ENCODE results near the gene NRN1L.

NRN1L gene

DNA sequence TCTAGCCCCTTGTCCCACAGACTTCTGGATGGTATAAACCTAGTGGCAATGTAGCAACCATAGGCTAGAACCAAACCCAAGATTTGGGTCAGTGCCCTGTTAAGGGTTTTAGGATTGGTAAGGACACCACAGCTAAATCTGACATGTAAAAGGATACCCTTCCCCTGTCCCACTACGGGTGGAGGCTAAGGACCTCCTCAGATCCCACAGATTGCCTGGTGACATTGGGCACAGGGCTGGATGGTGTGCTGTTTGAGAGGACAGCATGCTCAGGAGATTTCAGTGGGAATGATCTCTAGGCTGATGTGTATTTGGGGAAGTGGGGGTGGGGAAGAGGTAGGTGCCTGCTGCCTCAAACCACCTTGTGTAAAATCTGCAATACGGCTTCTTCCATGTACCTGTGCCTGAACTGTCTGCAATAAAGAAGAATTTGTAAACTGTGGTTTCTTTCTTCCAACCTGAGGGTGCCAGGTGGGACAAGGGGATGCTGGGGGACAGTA is 12.5 kb upstream of the NRN1L start:
- Histone ChIP-seq H3K9me3 (ENCODE audit: insufficient read depth, low read length) (no peaks in the 10 kb centered on the region), H3K36me3 (ENCODE audit: insufficient read depth, insufficient read length, low read length) (peaks cover 74% of the 10 kb centered on the region), H3K9ac (ENCODE audit: insufficient read length, low read depth) (peak overlapping the region; percentile 11), H3K4me1 (ENCODE audit: insufficient read depth, insufficient read length) (peaks cover 3% of the 10 kb centered on the region), H3K4me3 (ENCODE audit: insufficient read length, low read depth) (no peak overlapping the region), H3K27me3 (ENCODE audit: insufficient read depth, insufficient read length) (no peaks in the 10 kb centered on the region)
- no peak for TF ChIP-seq ZNF274 (IDR thresholded peaks at IDR 0.05; ENCODE audit: low read depth, low read length)
- TF ChIP-seq YY1 (IDR thresholded peaks at IDR 0.05; ENCODE audit: insufficient read depth, insufficient read length): no peak
- no peak for TF ChIP-seq SUZ12 (IDR thresholded peaks at IDR 0.05; ENCODE audit: extremely low read depth, insufficient read depth, insufficient read length)
- DNase-seq (ENCODE audit: low read depth, low spot score): no peak

DNA sequence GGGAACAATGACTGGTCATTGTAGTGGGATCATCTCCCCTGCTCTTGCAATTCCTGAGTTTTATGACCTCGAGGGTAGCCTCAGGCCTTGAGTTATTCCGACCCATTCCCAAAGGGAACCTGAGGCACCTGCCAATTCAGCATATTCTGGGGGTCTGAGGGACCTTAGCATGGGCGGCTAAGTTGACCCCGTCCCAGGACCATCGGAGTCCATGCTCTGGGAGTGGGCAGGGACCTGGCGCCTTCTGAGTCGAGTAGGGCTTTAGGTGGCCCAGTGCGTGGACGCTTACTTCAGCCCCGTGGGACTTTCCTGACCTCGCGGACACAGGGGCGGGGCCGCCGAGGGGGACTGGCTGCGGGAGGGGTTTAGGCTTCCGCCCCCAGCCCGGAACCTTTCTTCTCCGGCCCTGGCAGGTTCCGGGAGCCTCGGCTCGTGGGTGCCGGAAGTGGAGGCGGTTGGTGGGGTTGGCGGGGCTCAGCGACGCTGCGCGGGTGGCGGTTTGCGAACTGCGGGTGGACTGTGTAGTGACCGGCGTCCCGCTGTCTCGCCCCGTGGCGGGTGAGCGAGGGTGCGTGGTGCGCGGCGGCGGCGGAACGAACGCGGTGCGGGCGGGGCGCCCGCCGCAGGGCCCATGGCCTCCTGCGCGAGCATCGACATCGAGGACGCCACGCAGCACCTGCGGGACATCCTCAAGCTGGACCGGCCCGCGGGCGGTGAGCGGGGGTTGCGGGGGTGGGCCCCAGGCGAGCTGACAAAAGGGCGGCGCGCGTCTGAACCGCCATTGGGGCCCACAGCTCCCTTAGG is 11.9 kb upstream of the NRN1L start, which contains the start of gene EDC4:
TSS of gene EDC4 (plus strand) at position 422 of the 804 bp plus-strand sequence. CDS start at position 632, 210 bp downstream.
- peak within 1 kb of the TSS; percentile 97 for H3K9ac ChIP-seq (ENCODE audit: insufficient read length, low read depth)
- DNase-seq (ENCODE audit: low read depth, low spot score): no peak
- H3K27me3 ChIP-seq (ENCODE audit: insufficient read depth, insufficient read length): no peaks in the 10 kb centered on the region
- H3K36me3 ChIP-seq (ENCODE audit: insufficient read depth, insufficient read length, low read length): peaks cover 74% of the 10 kb centered on the region
- no peaks in the 10 kb centered on the region for H3K9me3 ChIP-seq (ENCODE audit: insufficient read depth, low read length)
- H3K4me3 ChIP-seq (ENCODE audit: insufficient read length, low read depth): peak within 1 kb of the TSS; percentile 96
- TF ChIP-seq SUZ12 (IDR thresholded peaks at IDR 0.05; ENCODE audit: extremely low read depth, insufficient read depth, insufficient read length) (no peak), YY1 (IDR thresholded peaks at IDR 0.05; ENCODE audit: insufficient read depth, insufficient read length) (no peak), ZNF274 (IDR thresholded peaks at IDR 0.05; ENCODE audit: low read depth, low read length) (no peak)
- H3K4me1 ChIP-seq (ENCODE audit: insufficient read depth, insufficient read length): peaks cover 3% of the 10 kb centered on the region

DNA sequence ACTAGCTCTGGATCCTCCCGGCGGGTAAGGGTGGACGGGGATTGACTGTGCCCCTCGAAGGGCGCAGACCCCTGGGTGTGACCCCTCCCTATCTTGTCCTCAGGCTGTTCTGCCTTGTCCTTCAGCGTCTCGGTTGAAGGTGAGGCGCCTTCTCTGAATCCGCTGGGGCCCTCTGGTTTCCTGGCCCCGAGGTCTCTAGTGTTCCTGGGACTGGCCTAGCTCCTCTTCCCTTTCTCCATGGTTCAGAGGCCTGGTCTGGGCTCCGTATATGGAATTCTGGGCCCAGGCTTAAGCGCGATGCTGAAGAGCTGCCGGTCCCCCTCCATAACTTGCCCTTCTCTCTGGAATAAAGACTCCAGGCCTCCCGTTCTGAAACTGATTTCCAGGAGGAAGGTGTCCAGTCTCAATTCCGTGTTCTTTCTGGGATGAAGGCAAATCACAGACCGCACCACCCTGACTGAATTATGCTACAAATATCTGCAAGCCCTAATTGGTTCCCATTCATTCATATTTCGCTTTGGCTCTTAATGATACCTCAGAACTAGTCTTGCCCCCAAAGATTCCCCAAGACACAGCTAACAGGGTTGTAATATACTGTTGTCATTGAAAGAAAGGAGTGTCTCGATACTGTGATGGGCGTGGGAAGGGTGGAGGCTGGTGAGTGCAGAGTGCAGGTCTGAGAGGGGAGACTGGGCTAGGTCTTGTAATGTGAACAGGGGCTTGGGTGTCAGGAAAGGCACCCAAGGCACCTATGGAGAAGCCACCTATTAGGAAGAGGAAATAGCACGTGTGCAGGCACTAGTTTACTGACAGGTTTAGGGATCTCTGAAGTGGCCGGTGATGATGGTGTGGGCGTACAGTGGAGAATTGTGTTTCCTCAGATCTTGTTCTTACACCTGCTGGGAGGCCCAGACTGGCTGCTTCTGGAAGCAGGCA is 11.0 kb upstream of the NRN1L start:
- H3K4me3 ChIP-seq (ENCODE audit: insufficient read length, low read depth): peak overlapping the region; percentile 96
- no peak for TF ChIP-seq YY1 (IDR thresholded peaks at IDR 0.05; ENCODE audit: insufficient read depth, insufficient read length)
- TF ChIP-seq SUZ12 (IDR thresholded peaks at IDR 0.05; ENCODE audit: extremely low read depth, insufficient read depth, insufficient read length): no peak
- TF ChIP-seq ZNF274 (IDR thresholded peaks at IDR 0.05; ENCODE audit: low read depth, low read length): no peak

DNA sequence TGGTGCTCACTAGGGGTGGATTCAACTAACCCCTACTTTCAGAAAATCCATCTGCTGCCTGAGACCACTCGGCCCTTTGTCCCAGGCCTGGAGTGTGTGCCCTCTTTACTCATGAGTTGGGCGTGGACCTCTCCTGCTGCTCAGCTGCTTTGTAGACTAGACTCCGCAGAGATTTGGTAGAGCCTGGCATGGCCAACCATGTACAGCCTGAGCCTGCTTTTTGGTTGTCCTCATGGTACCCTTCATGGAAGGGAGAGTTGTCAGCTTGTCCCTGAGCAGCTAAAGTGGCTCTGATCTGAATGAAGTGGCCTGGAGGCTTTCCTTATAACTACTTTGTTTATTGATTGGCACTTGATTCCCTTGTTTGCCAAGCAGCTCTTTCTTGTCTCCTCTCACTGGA is 10.3 kb upstream of the NRN1L start:
- TF ChIP-seq SUZ12 (IDR thresholded peaks at IDR 0.05; ENCODE audit: extremely low read depth, insufficient read depth, insufficient read length) (no peak), ZNF274 (IDR thresholded peaks at IDR 0.05; ENCODE audit: low read depth, low read length) (no peak), YY1 (IDR thresholded peaks at IDR 0.05; ENCODE audit: insufficient read depth, insufficient read length) (no peak)

More for the DNA sequence above, 11.0 kb upstream of the NRN1L start:
- H3K27me3 ChIP-seq (ENCODE audit: insufficient read depth, insufficient read length): no peaks in the 10 kb centered on the region
- H3K36me3 ChIP-seq (ENCODE audit: insufficient read depth, insufficient read length, low read length): peaks cover 74% of the 10 kb centered on the region
- H3K9ac ChIP-seq (ENCODE audit: insufficient read length, low read depth): peak overlapping the region; percentile 97
- DNase-seq (ENCODE audit: low read depth, low spot score): no peak
- H3K9me3 ChIP-seq (ENCODE audit: insufficient read depth, low read length): no peaks in the 10 kb centered on the region
- H3K4me1 ChIP-seq (ENCODE audit: insufficient read depth, insufficient read length): peaks cover 3% of the 10 kb centered on the region

DNA sequence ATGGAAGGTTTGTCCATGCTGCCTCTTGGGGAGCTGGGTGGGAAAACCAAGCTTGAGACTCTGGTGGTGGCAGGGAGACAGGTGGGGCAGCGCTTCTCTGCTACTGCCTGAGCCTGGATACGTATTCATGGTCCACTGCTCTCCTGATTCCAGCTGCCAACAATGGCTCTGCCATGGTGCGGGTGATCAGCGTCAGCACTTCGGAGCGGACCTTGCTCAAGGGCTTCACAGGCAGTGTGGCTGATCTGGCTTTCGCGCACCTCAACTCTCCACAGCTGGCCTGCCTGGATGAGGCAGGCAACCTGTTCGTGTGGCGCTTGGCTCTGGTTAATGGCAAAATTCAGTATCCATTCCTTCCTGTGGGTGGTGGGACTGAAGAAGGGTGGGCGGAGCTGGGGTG is 7.6 kb upstream of the NRN1L start:
- Histone ChIP-seq H3K4me1 (ENCODE audit: insufficient read depth, insufficient read length) (peaks cover 3% of the 10 kb centered on the region), H3K27me3 (ENCODE audit: insufficient read depth, insufficient read length) (no peaks in the 10 kb centered on the region), H3K9ac (ENCODE audit: insufficient read length, low read depth) (no peak overlapping the region), H3K36me3 (ENCODE audit: insufficient read depth, insufficient read length, low read length) (peaks cover 76% of the 10 kb centered on the region), H3K9me3 (ENCODE audit: insufficient read depth, low read length) (no peaks in the 10 kb centered on the region), H3K4me3 (ENCODE audit: insufficient read length, low read depth) (no peak overlapping the region)
- TF ChIP-seq SUZ12 (IDR thresholded peaks at IDR 0.05; ENCODE audit: extremely low read depth, insufficient read depth, insufficient read length) (no peak), ZNF274 (IDR thresholded peaks at IDR 0.05; ENCODE audit: low read depth, low read length) (no peak), YY1 (IDR thresholded peaks at IDR 0.05; ENCODE audit: insufficient read depth, insufficient read length) (no peak)
- no peak for DNase-seq (ENCODE audit: low read depth, low spot score)

More for the DNA sequence above, 10.3 kb upstream of the NRN1L start:
- peaks cover 74% of the 10 kb centered on the region for H3K36me3 ChIP-seq (ENCODE audit: insufficient read depth, insufficient read length, low read length)
- no peaks in the 10 kb centered on the region for H3K27me3 ChIP-seq (ENCODE audit: insufficient read depth, insufficient read length)
- no peaks in the 10 kb centered on the region for H3K9me3 ChIP-seq (ENCODE audit: insufficient read depth, low read length)
- peaks cover 3% of the 10 kb centered on the region for H3K4me1 ChIP-seq (ENCODE audit: insufficient read depth, insufficient read length)
- peak overlapping the region; percentile 96 for H3K4me3 ChIP-seq (ENCODE audit: insufficient read length, low read depth)
- DNase-seq (ENCODE audit: low read depth, low spot score): no peak
- H3K9ac ChIP-seq (ENCODE audit: insufficient read length, low read depth): peak overlapping the region; percentile 97

DNA sequence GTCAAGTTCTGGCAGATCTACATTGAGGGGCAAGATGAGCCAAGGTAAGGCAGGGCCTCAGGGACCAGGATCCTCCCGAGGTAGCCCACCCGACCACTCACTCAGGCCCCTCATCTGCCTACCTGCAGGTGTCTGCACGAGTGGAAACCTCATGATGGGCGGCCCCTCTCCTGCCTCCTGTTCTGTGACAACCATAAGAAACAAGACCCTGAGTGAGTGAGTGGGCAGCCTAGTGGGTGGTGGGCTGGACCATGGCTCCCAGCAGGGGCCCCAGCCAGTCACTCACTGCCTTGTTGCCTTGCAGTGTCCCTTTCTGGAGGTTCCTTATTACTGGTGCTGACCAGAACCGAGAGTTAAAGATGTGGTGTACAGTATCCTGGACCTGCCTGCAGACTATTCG is 6.5 kb upstream of the NRN1L start:
- Histone ChIP-seq H3K27me3 (ENCODE audit: insufficient read depth, insufficient read length) (no peaks in the 10 kb centered on the region), H3K4me3 (ENCODE audit: insufficient read length, low read depth) (no peak overlapping the region), H3K4me1 (ENCODE audit: insufficient read depth, insufficient read length) (peaks cover 4% of the 10 kb centered on the region), H3K36me3 (ENCODE audit: insufficient read depth, insufficient read length, low read length) (peaks cover 86% of the 10 kb centered on the region), H3K9me3 (ENCODE audit: insufficient read depth, low read length) (no peaks in the 10 kb centered on the region), H3K9ac (ENCODE audit: insufficient read length, low read depth) (no peak overlapping the region)
- no peak for DNase-seq (ENCODE audit: low read depth, low spot score)
- no peak for TF ChIP-seq YY1 (IDR thresholded peaks at IDR 0.05; ENCODE audit: insufficient read depth, insufficient read length)
- no peak for TF ChIP-seq SUZ12 (IDR thresholded peaks at IDR 0.05; ENCODE audit: extremely low read depth, insufficient read depth, insufficient read length)
- no peak for TF ChIP-seq ZNF274 (IDR thresholded peaks at IDR 0.05; ENCODE audit: low read depth, low read length)

Measured in NT2/D1 (cell line).